GM12878 (cell line): ENCODE data around the gene THNSL1. TPM values are rescaled to one million over a fixed set of nuclear protein-coding genes. Genes with fewer than 3 reads are reported as not detected.

Source experiments
- ATAC-seq: fragments of 200-7000 bp; cut with Tn5 transposase; 3 replicates; pipeline ENCODE4 v1.9.1; 2020; ENCODE audit warnings: mild to moderate bottlenecking, moderate library complexity
- BruUV-seq: library from RNA; stranded (reverse); fragments of 400-500 nt; replicated peaks from 2 replicates; lab custom pipeline; 2021; lab: Mats Ljungman, UMichigan
- CTCF ChIA-PET: fragments of 300-600 bp; sonication (Branson Sonifier 250); formaldehyde crosslinking; extraction: SDS; loops from one replicate; lab custom pipeline; 2021; ENCODE audit warnings: inconsistent platforms; lab: Yijun Ruan, JAX
- POLR2A ChIA-PET: fragments of 350-600 bp; formaldehyde crosslinking; extraction: SDS; loops from one replicate; lab custom pipeline; 2021; ENCODE audit warnings: inconsistent platforms; lab: Charles Lee
- RAD21 ChIA-PET: fragments of 300-600 bp; sonication (Branson Sonifier 250); formaldehyde crosslinking; loops from one replicate; lab custom pipeline; 2023; ENCODE audit warnings: antibody characterized with exemption; ENCODE audit not compliant: unreplicated experiment; lab: Charles Lee
- SMC1A ChIA-PET: fragments of 300-600 bp; sonication (Branson Sonifier 250); formaldehyde crosslinking; loops from one replicate; lab custom pipeline; 2023; ENCODE audit not compliant: unreplicated experiment, uncharacterized antibody; lab: Charles Lee
- DNase-seq: peaks from one replicate; pipeline ENCODE4 v3.0.0-alpha.2; 2011; ENCODE audit warnings: low read depth, low spot score
- FAIRE-seq: peaks from 3 replicates; lab custom pipeline; 2011; peaks lifted over from hg19 to GRCh38; lab: Jason Lieb, UNC
- H2AFZ ChIP-seq: 2 replicates; pipeline ENCODE4 v1.6.0; 2011; ENCODE audit warnings: low read depth, low read length, control low read depth; ENCODE audit not compliant: control insufficient read depth
- H3K27ac ChIP-seq: 2 replicates; pipeline ENCODE4 v1.5.1; 2011; ENCODE audit warnings: control low read depth; ENCODE audit not compliant: control insufficient read depth, insufficient read depth
- H3K27me3 ChIP-seq, 2 experiments: replicated peaks in 1 of 2; 2 replicates each; pipeline versions ENCODE4 v1.6.0 to v1.6.1; 2011; ENCODE audit warnings: low read length in 1 of 2; ENCODE audit not compliant: control insufficient read depth in 2 of 2, insufficient read depth in 2 of 2
- H3K36me3 ChIP-seq, 2 experiments: 2 replicates each; pipeline ENCODE4 v1.5.1; 2011; ENCODE audit warnings: low read length in 1 of 2; ENCODE audit not compliant: control insufficient read depth in 2 of 2, insufficient read depth in 2 of 2
- H3K4me1 ChIP-seq: 2 replicates; pipeline ENCODE4 v1.6.1; 2011; ENCODE audit warnings: mild to moderate bottlenecking, low read length, moderate library complexity, mixed read lengths; ENCODE audit not compliant: control insufficient read depth, insufficient read depth
- H3K4me2 ChIP-seq: 2 replicates; pipeline ENCODE4 v1.6.0; 2011; ENCODE audit warnings: control low read depth; ENCODE audit not compliant: control insufficient read depth, insufficient read depth
- H3K4me3 ChIP-seq: fragments of 200-600 bp; sonication (generic); 2 replicates; pipeline ENCODE4 v1.5.1; 2016
- H3K79me2 ChIP-seq: 2 replicates; pipeline ENCODE4 v1.6.0; 2011; ENCODE audit warnings: low read length; ENCODE audit not compliant: control insufficient read depth, insufficient read depth
- H3K9ac ChIP-seq: 2 replicates; pipeline ENCODE4 v1.8.0; 2011; ENCODE audit warnings: low read length, control low read depth, mixed read lengths; ENCODE audit not compliant: control insufficient read depth, insufficient read depth
- H3K9me3 ChIP-seq: replicated peaks from 3 replicates; pipeline ENCODE4 v1.5.1; 2011; ENCODE audit warnings: mild to moderate bottlenecking, low read length; ENCODE audit not compliant: control insufficient read depth, insufficient read depth
- H4K20me1 ChIP-seq: 2 replicates; pipeline ENCODE4 v1.6.0; 2011; ENCODE audit not compliant: control insufficient read depth, insufficient read depth
- ETV6 ChIP-seq, 2 experiments: fragments of 450-650 bp in 1 of 2; IDR thresholded peaks in 1 of 2; conservative IDR thresholded peaks in 1 of 2; 2 replicates each; pipeline ENCODE4 v1.6.1; 2014; ENCODE audit warnings: antibody characterized with exemption in 1 of 2, borderline replicate concordance in 1 of 2, low read depth in 1 of 2, mild to moderate bottlenecking in 1 of 2, moderate library complexity in 1 of 2
- NR2C1 ChIP-seq: fragments of 450-650 bp; IDR thresholded peaks from 2 replicates; pipeline ENCODE4 v1.6.1; 2017; ENCODE audit warnings: antibody characterized with exemption, mild to moderate bottlenecking, moderate library complexity
- PBX3 ChIP-seq: IDR thresholded peaks from 2 replicates; pipeline ENCODE4 v1.6.1; 2011; ENCODE audit warnings: mild to moderate bottlenecking, low read depth, low read length, moderate library complexity; ENCODE audit not compliant: insufficient replicate concordance
- REST ChIP-seq: IDR thresholded peaks from 2 replicates; pipeline ENCODE4 v1.6.1; 2012; ENCODE audit warnings: mild to moderate bottlenecking, low read depth, low read length
- SIX5 ChIP-seq: IDR thresholded peaks from 2 replicates; pipeline ENCODE4 v1.6.1; 2011; ENCODE audit warnings: mild to moderate bottlenecking, low read depth, low read length, moderate library complexity; ENCODE audit not compliant: severe bottlenecking
- SMARCA5 ChIP-seq: fragments of 450-650 bp; IDR thresholded peaks from 2 replicates; pipeline ENCODE4 v1.6.1; 2017; ENCODE audit warnings: mild to moderate bottlenecking
- USF2 ChIP-seq: IDR thresholded peaks from 2 replicates; pipeline ENCODE4 v1.6.1; 2011; ENCODE audit warnings: low read depth, low read length, improper control_type of control experiment, borderline replicate concordance
- ZSCAN29 ChIP-seq: fragments of 450-650 bp; IDR thresholded peaks from 2 replicates; pipeline ENCODE4 v1.6.1; 2017; ENCODE audit warnings: mild to moderate bottlenecking, moderate library complexity
- WGBS: methylation state at CpG from one replicate; pipeline ENCODE4 v1.1.6; 2016; ENCODE audit warnings: low lambda C conversion rate; ENCODE audit not compliant: insufficient replicate concordance, insufficient coverage; ENCODE audit errors: missing lambda C conversion rate; 5-methylcytosine and 5-hydroxymethylcytosine counted together
- in situ Hi-C: fragments of 300-500 bp; cut with MboI; formaldehyde crosslinking; loops from 9 replicates; pipeline ENCODE4 v1.14.3; 2018; ENCODE audit warnings: mixed read lengths
- intact Hi-C: fragments of 100-400 bp; cut with micrococcal nuclease; formaldehyde crosslinking; loops from one replicate; pipeline ENCODE4 v1.14.2; 2022; ENCODE audit not compliant: unreplicated experiment
- polyA plus RNA-seq, 11 experiments: library from polyadenylated mRNA; depleted of rRNA in 4 of 11; unstranded in 6 of 11; stranded (reverse) in 5 of 11; fragments of >200 nt; fragmentation: Nextera tagmentation in 4 of 11; fragmentation: Illumina TruSeq in 1 of 11; extraction: Ambion mirVana in 4 of 11; extraction: Trizol in 1 of 11; gene quantifications; 1 replicate in 1 of 11; 2 replicates in 10 of 11; pipeline versions ENCODE4 v1.2.1 to v1.2.3, GENCODE V29; 2011 to 2016; ENCODE audit warnings: inconsistent platforms in 2 of 11, missing spikeins in 2 of 11, low read depth in 1 of 11
- total RNA-seq, 4 experiments: library from RNA; depleted of rRNA in 3 of 4; stranded (reverse); fragments of >200 nt in 3 of 4; fragmentation: Illumina TruSeq in 1 of 4; extraction: Trizol in 1 of 4; gene quantifications; 2 replicates each; pipeline versions ENCODE4 v1.2.1 to v1.2.3, GENCODE V29; 2013 to 2021

The THNSL1 gene
- total and polyA plus RNA-seq, 10 of the 15 experiments (the other 5 are each of a cell fraction or from before 2014, with no cell fraction given) = 4.2 to 17.5 (median 6.2) TPM

- H3K4me1 ChIP-seq = no peaks in the 10 kb centered on the region
- TF ChIP-seq ZSCAN29 (no peak), NR2C1 (no peak), PBX3 (no peak)
- no peaks in the 10 kb centered on the region for H3K9me3 ChIP-seq
- ChIA-PET CTCF (interaction anchor here (0.6 to 1.9 kb wide), 3 partner anchors 22 to 421 kb away, joined by 3 to 7 read pairs (median 3); partner anchors contain the start of gene ENKUR), POLR2A (no interaction called here), RAD21 (interaction anchor here (4.0 kb wide), 1 partner anchor 42 kb away, joined by 18 read pairs; no protein-coding TSS in a partner anchor), SMC1A (interaction anchor here (0.5 to 3.7 kb wide), 5 partner anchors 7 to 102 kb away, joined by 3 to 17 read pairs (median 4); no protein-coding TSS in a partner anchor)
- H3K4me2 ChIP-seq = no peak overlapping the region
- H3K9ac ChIP-seq = no peak overlapping the region
- intact Hi-C loops = no loop called here
- no peak overlapping the region for H2AFZ ChIP-seq
- no peak for DNase-seq
- BruUV-seq = no TSS peak
- ATAC-seq = no peak
- WGBS = 18% methylated on average over 2 of the region's 2 CpGs
- no peaks in the 10 kb centered on the region for H3K79me2 ChIP-seq
- no peak overlapping the region for H3K27ac ChIP-seq
- no peaks in the 10 kb centered on the region for H3K36me3 ChIP-seq
- in situ Hi-C loops = no loop called here
- H3K4me3 ChIP-seq = no peak overlapping the region
- no peaks in the 10 kb centered on the region; a peak in 1 of 4 replicates for H3K27me3 ChIP-seq
- no peak for FAIRE-seq
- no peaks in the 10 kb centered on the region for H4K20me1 ChIP-seq
Measured at GRCh38 chr10:25038325-25038724, 21.9 kb downstream of the THNSL1 start.

- ATAC-seq = no peak
- Histone ChIP-seq H3K9me3 (no peaks in the 10 kb centered on the region), H3K4me3 (no peak overlapping the region), H3K4me2 (no peak overlapping the region), H3K27me3 (no peaks in the 10 kb centered on the region; a peak in 1 of 4 replicates), H3K9ac (no peak overlapping the region), H3K27ac (no peak overlapping the region), H3K79me2 (no peaks in the 10 kb centered on the region), H3K36me3 (no peaks in the 10 kb centered on the region), H2AFZ (no peak overlapping the region), H4K20me1 (no peaks in the 10 kb centered on the region), H3K4me1 (no peaks in the 10 kb centered on the region)
- DNase-seq = no peak
- intact Hi-C loops = no loop called here
- in situ Hi-C loops = no loop called here
- ChIA-PET SMC1A (interaction anchor here (1.0 to 1.3 kb wide), 3 partner anchors 25 to 112 kb away, joined by 3 to 4 read pairs (median 3); no protein-coding TSS in a partner anchor), RAD21 (interaction anchor here (0.6 kb wide), 1 partner anchor 397 kb away, joined by 3 read pairs; no protein-coding TSS in a partner anchor), CTCF (interaction anchor here (0.6 to 1.9 kb wide), 4 partner anchors 9 to 1335 kb away, joined by 3 to 7 read pairs (median 4); no protein-coding TSS in a partner anchor), POLR2A (no interaction called here)
- BruUV-seq = no TSS peak
- FAIRE-seq = no peak
- TF ChIP-seq REST (no peak), SIX5 (no peak), PBX3 (no peak), ETV6 (conservative IDR thresholded peaks at IDR 0.05 in 1 of 2, IDR thresholded peaks at IDR 0.05 in 1 of 2; ENCODE audit: borderline replicate concordance in 1 of 2, low read depth in 1 of 2) (no peak), USF2 (no peak), SMARCA5 (no peak)
Measured at GRCh38 chr10:25039531-25039930, 23.1 kb downstream of the THNSL1 start.
